Cardiac fibroblast (primary cell): Measurements from ENCODE around the gene NCKAP5L.

Experiments
- DNase-seq, 2 donors: peaks; one replicate each; pipeline versions ENCODE4 v3.0.0 to v3.0.0-alpha.2; 2010; ENCODE audit warnings: low read depth in 2 of 2
- H3K4me3 ChIP-seq, 2 donors: replicated peaks in 1 of 2; 1 replicate in 1 of 2; 2 replicates in 1 of 2; pipeline ENCODE4 v1.5.1; 2011; ENCODE audit warnings: low read depth in 2 of 2, low read length in 2 of 2, mild to moderate bottlenecking in 2 of 2, moderate library complexity in 1 of 2
- CTCF ChIP-seq: IDR thresholded peaks from one replicate; pipeline ENCODE4 v1.5.1; 2011; ENCODE audit warnings: low read depth, mild to moderate bottlenecking, low read length, inconsistent platforms

NCKAP5L gene

GRCh38 chr12:49843411-49843810 is 15.2 kb upstream of the NCKAP5L start:
- TF ChIP-seq CTCF = no peak
- DNase-seq = no peak
- H3K4me3 ChIP-seq = peak overlapping the region; percentile 67

GRCh38 chr12:49842519-49843352 is 14.5 kb upstream of the NCKAP5L start, which contains the start of gene BCDIN3D:
BCDIN3D (minus strand) TSS chr12:49843106; CDS start chr12:49843087, 19 bp downstream.
- DNase-seq = peak; percentile 94
- H3K4me3 ChIP-seq = peak within 1 kb of the TSS; percentile 67
- TF ChIP-seq CTCF = no peak

GRCh38 chr12:49838973-49839633 is 10.9 kb upstream of the NCKAP5L start:
- peak; percentile 76 for TF ChIP-seq CTCF
- no peak overlapping the region for H3K4me3 ChIP-seq
- DNase-seq = peak; percentile 68 to 69

GRCh38 chr12:49832836-49833421 is 4.7 kb upstream of the NCKAP5L start:
- DNase-seq = peak; percentile 68 to 70
- TF ChIP-seq CTCF = no peak

GRCh38 chr12:49831717-49832116 is 3.5 kb upstream of the NCKAP5L start:
- no peak overlapping the region for H3K4me3 ChIP-seq
- no peak for DNase-seq
- TF ChIP-seq CTCF = no peak

More at GRCh38 chr12:49832836-49833421, 4.7 kb upstream of the NCKAP5L start:
- H3K4me3 ChIP-seq = no peak overlapping the region

- TF ChIP-seq CTCF = no peak
- peak; percentile 57 to 77 for DNase-seq
- H3K4me3 ChIP-seq = peak overlapping the region; percentile 82 to 92
Observed at GRCh38 chr12:49827401-49828099, 663 bp downstream of the NCKAP5L start.
